ENCODE measurements around the gene BMPR1B. TPM values are rescaled to one million over a fixed set of nuclear protein-coding genes. Genes with fewer than 3 reads are reported as not detected.
A peak's percentile ranks its signal among the peaks of the same experiment; 100 is the strongest.

Gene BMPR1B
- total and polyA plus RNA-seq, 7 donors: 0.07 to 2.2 (median 1.8) TPM; not detected in 2

- H3K9me3 ChIP-seq: no peaks in the 10 kb centered on the region
- no peaks in the 10 kb centered on the region for H3K4me1 ChIP-seq
- TF ChIP-seq, protein P1, sequence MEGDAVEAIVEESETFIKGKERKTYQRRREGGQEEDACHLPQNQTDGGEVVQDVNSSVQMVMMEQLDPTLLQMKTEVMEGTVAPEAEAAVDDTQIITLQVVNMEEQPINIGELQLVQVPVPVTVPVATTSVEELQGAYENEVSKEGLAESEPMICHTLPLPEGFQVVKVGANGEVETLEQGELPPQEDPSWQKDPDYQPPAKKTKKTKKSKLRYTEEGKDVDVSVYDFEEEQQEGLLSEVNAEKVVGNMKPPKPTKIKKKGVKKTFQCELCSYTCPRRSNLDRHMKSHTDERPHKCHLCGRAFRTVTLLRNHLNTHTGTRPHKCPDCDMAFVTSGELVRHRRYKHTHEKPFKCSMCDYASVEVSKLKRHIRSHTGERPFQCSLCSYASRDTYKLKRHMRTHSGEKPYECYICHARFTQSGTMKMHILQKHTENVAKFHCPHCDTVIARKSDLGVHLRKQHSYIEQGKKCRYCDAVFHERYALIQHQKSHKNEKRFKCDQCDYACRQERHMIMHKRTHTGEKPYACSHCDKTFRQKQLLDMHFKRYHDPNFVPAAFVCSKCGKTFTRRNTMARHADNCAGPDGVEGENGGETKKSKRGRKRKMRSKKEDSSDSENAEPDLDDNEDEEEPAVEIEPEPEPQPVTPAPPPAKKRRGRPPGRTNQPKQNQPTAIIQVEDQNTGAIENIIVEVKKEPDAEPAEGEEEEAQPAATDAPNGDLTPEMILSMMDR (IDR thresholded peaks at IDR 0.05): no peak
- no peak overlapping the region for H3K4me3 ChIP-seq
- DNase-seq: no peak
- no peaks in the 10 kb centered on the region for H3K36me3 ChIP-seq
- intact Hi-C loops (cut with DNase I): loop anchor here (10.0 kb wide), 1 partner anchor 816 kb away; no protein-coding TSS in a partner anchor
- 93% methylated on average over 2 of the region's 2 CpGs for WGBS, 2 donors
- no peak overlapping the region for H3K27ac ChIP-seq
- H3K27me3 ChIP-seq: no peaks in the 10 kb centered on the region
Measured at GRCh38 chr4:95120456-95120855, 362.7 kb downstream of the BMPR1B start.

DNA sequence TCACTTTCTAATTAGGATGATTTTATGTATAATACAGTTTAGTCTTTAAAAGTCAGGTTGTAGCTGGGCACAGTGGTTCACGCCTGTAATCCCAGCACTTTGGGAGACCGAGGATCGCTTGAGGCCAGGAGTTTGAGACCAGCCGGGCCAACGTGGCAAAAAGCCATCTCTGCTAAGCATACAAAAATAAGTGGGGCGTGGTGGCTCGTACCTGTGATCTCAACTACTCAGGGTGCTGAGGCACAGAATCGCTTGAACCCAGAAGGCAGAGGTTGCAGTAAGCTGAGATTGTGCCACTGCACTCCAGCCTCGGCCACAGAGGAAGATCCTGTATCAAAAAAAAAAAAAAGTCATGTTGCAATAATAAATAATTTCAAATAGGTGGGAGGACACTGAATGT lies 364.2 kb downstream of the BMPR1B start:
- intact Hi-C loops (cut with DNase I): loop anchor here (10.0 kb wide), 1 partner anchor 817 kb away; no protein-coding TSS in a partner anchor
- 65 to 84% methylated on average over 9 of the region's 9 CpGs for WGBS, 2 donors
- TF ChIP-seq POLR2A (IDR thresholded peaks at IDR 0.05): no peak
- TF ChIP-seq, protein P1 (IDR thresholded peaks at IDR 0.05): no peak
- TF ChIP-seq POLR2AphosphoS5 (IDR thresholded peaks at IDR 0.05): no peak
- no peak for TF ChIP-seq EP300 (IDR thresholded peaks at IDR 0.05)

GRCh38 chr4:95124906-95125504 lies 367.2 kb downstream of the BMPR1B start:
- no peak overlapping the region for H3K4me3 ChIP-seq
- no peaks in the 10 kb centered on the region for H3K27me3 ChIP-seq
- H3K27ac ChIP-seq: no peak overlapping the region
- no peaks in the 10 kb centered on the region for H3K9me3 ChIP-seq
- no peaks in the 10 kb centered on the region for H3K36me3 ChIP-seq
- DNase-seq: no peak
- H3K4me1 ChIP-seq: no peaks in the 10 kb centered on the region
- WGBS, 2 donors: 53 to 69% methylated on average over 4 of the region's 4 CpGs
- intact Hi-C loops (cut with DNase I): loop anchor here (10.0 kb wide), 1 partner anchor 820 kb away; no protein-coding TSS in a partner anchor
- TF ChIP-seq POLR2A (IDR thresholded peaks at IDR 0.05): no peak
- no peak for TF ChIP-seq EP300 (IDR thresholded peaks at IDR 0.05)
- TF ChIP-seq, protein P1 (IDR thresholded peaks at IDR 0.05): peak in 3 of 4 experiments; percentile 7 to 19 (median 8)
- TF ChIP-seq POLR2AphosphoS5 (IDR thresholded peaks at IDR 0.05): no peak

More for the DNA sequence above, 364.2 kb downstream of the BMPR1B start:
- Histone ChIP-seq H3K4me1 (no peaks in the 10 kb centered on the region), H3K27ac (no peak overlapping the region), H3K9me3 (no peaks in the 10 kb centered on the region), H3K36me3 (no peaks in the 10 kb centered on the region), H3K27me3 (no peaks in the 10 kb centered on the region), H3K4me3 (no peak overlapping the region)
- no peak for DNase-seq

DNA sequence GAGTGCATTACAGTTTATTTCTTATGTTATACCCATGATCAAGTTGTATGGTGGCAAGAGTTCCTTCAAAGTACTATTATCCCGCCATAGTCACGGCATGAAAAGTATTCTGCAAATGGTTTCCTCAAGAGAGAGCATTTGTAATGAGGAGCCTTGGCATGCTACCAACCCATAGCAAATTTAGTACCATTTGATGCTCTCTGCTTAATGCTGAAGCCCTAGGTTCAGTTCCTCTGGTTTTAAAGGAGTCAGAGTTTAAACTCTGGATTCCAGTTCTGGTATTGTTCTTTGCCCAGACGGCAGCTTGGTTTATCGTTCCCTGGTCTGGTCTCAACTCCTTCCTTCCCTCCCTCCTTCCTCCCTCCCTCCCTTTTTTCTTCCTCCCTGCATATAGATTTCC lies 371.3 kb downstream of the BMPR1B start:
- Histone ChIP-seq H3K4me1 (no peaks in the 10 kb centered on the region), H3K36me3 (no peaks in the 10 kb centered on the region), H3K27me3 (no peaks in the 10 kb centered on the region), H3K27ac (no peak overlapping the region), H3K4me3 (no peak overlapping the region), H3K9me3 (no peaks in the 10 kb centered on the region)
- TF ChIP-seq, protein P1 (IDR thresholded peaks at IDR 0.05): no peak
- TF ChIP-seq POLR2AphosphoS5 (IDR thresholded peaks at IDR 0.05) (no peak), EP300 (IDR thresholded peaks at IDR 0.05) (no peak), POLR2A (IDR thresholded peaks at IDR 0.05) (no peak)
- WGBS, 2 donors: 79 to 85% methylated on average over 4 of the region's 4 CpGs
- DNase-seq: no peak
- intact Hi-C loops (cut with DNase I): loop anchor here (10.0 kb wide), 1 partner anchor 824 kb away; no protein-coding TSS in a partner anchor
